Liver (tissue), 9 donors: ENCODE measurements around the gene RRM2. TPM values are rescaled to one million over a fixed set of nuclear protein-coding genes. Genes with fewer than 3 reads are reported as not detected.

Experiments used
- DNase-seq: peaks from one replicate; pipeline ENCODE4 v3.0.0-alpha.2; 2017; ENCODE audit warnings: low spot score
- H3K27ac ChIP-seq, 2 donors: one replicate each; pipeline ENCODE4 v1.7.0; 2013; ENCODE audit warnings: inconsistent platforms in 2 of 2, low read length in 2 of 2, control low read depth in 1 of 2, low read depth in 1 of 2, mild to moderate bottlenecking in 1 of 2
- H3K27me3 ChIP-seq, 4 donors: one replicate each; pipeline versions ENCODE4 v1.6.1 to v1.7.0; 2013; ENCODE audit warnings: low read length in 3 of 4, inconsistent platforms in 1 of 4, mild to moderate bottlenecking in 1 of 4, moderate library complexity in 1 of 4; ENCODE audit not compliant: control insufficient read depth in 4 of 4, insufficient read depth in 4 of 4
- H3K36me3 ChIP-seq, 4 donors: one replicate each; pipeline versions ENCODE4 v1.6.1 to v1.7.0; 2013; ENCODE audit warnings: low read length in 3 of 4, mild to moderate bottlenecking in 3 of 4, low read depth in 1 of 4, moderate library complexity in 1 of 4; ENCODE audit not compliant: control insufficient read depth in 4 of 4, insufficient read depth in 3 of 4
- H3K4me1 ChIP-seq, 4 donors: one replicate each; pipeline versions ENCODE4 v1.6.1 to v1.7.0; 2013; ENCODE audit warnings: low read length in 3 of 4, mild to moderate bottlenecking in 3 of 4, moderate library complexity in 1 of 4; ENCODE audit not compliant: control insufficient read depth in 4 of 4, insufficient read depth in 4 of 4
- H3K4me3 ChIP-seq, 3 donors: one replicate each; pipeline versions ENCODE4 v1.6.1 to v1.7.0; 2013; ENCODE audit warnings: low read length in 3 of 3, control low read depth in 1 of 3, low read depth in 1 of 3, mild to moderate bottlenecking in 1 of 3
- H3K9ac ChIP-seq, 2 donors: one replicate each; pipeline ENCODE4 v1.7.0; 2013; ENCODE audit warnings: low read length in 2 of 2, mild to moderate bottlenecking in 2 of 2, moderate library complexity in 2 of 2, control low read depth in 1 of 2, low read depth in 1 of 2
- H3K9me3 ChIP-seq, 4 donors: one replicate each; pipeline versions ENCODE4 v1.6.1 to v1.7.0; 2013; ENCODE audit warnings: low read length in 3 of 4; ENCODE audit not compliant: control insufficient read depth in 4 of 4
- ATF3 ChIP-seq: IDR thresholded peaks from 2 replicates; pipeline ENCODE4 v1.6.1; 2016; ENCODE audit warnings: antibody characterized with exemption
- CTCF ChIP-seq: fragments of 150-350 bp; IDR thresholded peaks from 2 replicates; pipeline ENCODE4 v1.5.1; 2017; ENCODE audit warnings: improper control_type of control experiment, low read depth, low read length; ENCODE audit not compliant: missing input control
- GABPA ChIP-seq, 2 donors: IDR thresholded peaks in 1 of 2; conservative IDR thresholded peaks in 1 of 2; 2 replicates each; pipeline ENCODE4 v1.6.1; 2016; ENCODE audit warnings: antibody characterized with exemption in 2 of 2, mild to moderate bottlenecking in 1 of 2, moderate library complexity in 1 of 2
- HNF4G ChIP-seq: IDR thresholded peaks from 2 replicates; pipeline ENCODE4 v1.6.1; 2016; ENCODE audit warnings: antibody characterized with exemption
- MAX ChIP-seq: IDR thresholded peaks from 2 replicates; pipeline ENCODE4 v1.6.1; 2016; ENCODE audit warnings: antibody characterized with exemption
- NR2F2 ChIP-seq: IDR thresholded peaks from 2 replicates; pipeline ENCODE4 v1.6.1; 2016; ENCODE audit warnings: antibody characterized with exemption
- RAD21 ChIP-seq, 2 donors: IDR thresholded peaks; 2 replicates each; pipeline ENCODE4 v1.6.1; 2016; ENCODE audit warnings: antibody characterized with exemption in 2 of 2, mild to moderate bottlenecking in 2 of 2
- REST ChIP-seq: IDR thresholded peaks from 2 replicates; pipeline ENCODE4 v1.6.1; 2016; ENCODE audit warnings: antibody characterized with exemption, mild to moderate bottlenecking
- SP1 ChIP-seq: IDR thresholded peaks from 2 replicates; pipeline ENCODE4 v1.6.1; 2018; ENCODE audit warnings: antibody characterized with exemption, mild to moderate bottlenecking
- TAF1 ChIP-seq: conservative IDR thresholded peaks from 2 replicates; pipeline ENCODE4 v1.6.1; 2016; ENCODE audit warnings: antibody characterized with exemption, mild to moderate bottlenecking
- YY1 ChIP-seq: IDR thresholded peaks from 2 replicates; pipeline ENCODE4 v1.6.1; 2016; ENCODE audit warnings: antibody characterized with exemption, mild to moderate bottlenecking
- ZBTB33 ChIP-seq: IDR thresholded peaks from 2 replicates; pipeline ENCODE4 v1.6.1; 2016; ENCODE audit warnings: antibody characterized with exemption
- WGBS: extraction: QIAGEN DNeasy Blood & Tissue Kit; methylation state at CpG from one replicate; pipeline ENCODE4 v1.1.7; 2013; 5-methylcytosine and 5-hydroxymethylcytosine counted together
- polyA plus RNA-seq, 2 donors: library from polyadenylated mRNA; stranded (reverse) in 1 of 2; unstranded in 1 of 2; fragments of 200-250 nt in 1 of 2; fragments of >200 nt in 1 of 2; fragmentation: Nextera tagmentation in 1 of 2; extraction: Ambion mirVana in 1 of 2; gene quantifications; one replicate each; pipeline versions ENCODE4 v1.2.1 to v1.2.3, GENCODE V29; 2013 to 2015
- total RNA-seq, 2 donors: library from RNA; depleted of rRNA; stranded (reverse); fragments of >200 nt; gene quantifications; one replicate each; pipeline ENCODE4 v1.2.3, GENCODE V29; 2014
- donor health status: healthy.
- donor health status: healthy.
- donor health status: healthy.
- donor health status: healthy.
- donor health status: healthy.

The RRM2 gene
- total and polyA plus RNA-seq, 4 donors: 3.9 to 124 (median 18.5) TPM

- H3K9ac ChIP-seq: no peak overlapping the region
- H3K4me1 ChIP-seq: peaks cover 0 to 3% (median 0%) of the 10 kb centered on the region in 4 donors
- no peak overlapping the region for H3K4me3 ChIP-seq
- no peak for DNase-seq
- TF ChIP-seq ATF3 (no peak), CTCF (no peak), MAX (no peak), TAF1 (no peak), RAD21 (IDR thresholded peaks at IDR 0.05) (no peak), SP1 (no peak), REST (no peak)
- no peaks in the 10 kb centered on the region for H3K9me3 ChIP-seq
- no peaks in the 10 kb centered on the region for H3K27me3 ChIP-seq
- H3K27ac ChIP-seq: no peak overlapping the region
- no peaks in the 10 kb centered on the region for H3K36me3 ChIP-seq
- WGBS: 86% methylated on average over 7 of the region's 7 CpGs
These were observed 13.8 kb downstream of the RRM2 start for GRCh38 chr2:10136101-10136934.

- no peaks in the 10 kb centered on the region for H3K27me3 ChIP-seq
- 89% methylated on average over 10 of the region's 10 CpGs for WGBS
- no peaks in the 10 kb centered on the region for H3K9me3 ChIP-seq
- peaks cover 0 to 4% (median 0%) of the 10 kb centered on the region in 4 donors for H3K4me1 ChIP-seq
- no peak for DNase-seq
- H3K36me3 ChIP-seq: no peaks in the 10 kb centered on the region
- H3K27ac ChIP-seq: no peak overlapping the region
- no peak overlapping the region for H3K9ac ChIP-seq
- H3K4me3 ChIP-seq: no peak overlapping the region
- TF ChIP-seq YY1 (no peak), ZBTB33 (no peak), HNF4G (no peak), NR2F2 (no peak), GABPA (IDR thresholded peaks at IDR 0.05 in 1 of 2, conservative IDR thresholded peaks at IDR 0.05 in 1 of 2) (no peak), RAD21 (IDR thresholded peaks at IDR 0.05) (no peak), MAX (no peak)
These were observed 14.7 kb downstream of the RRM2 start for GRCh38 chr2:10137053-10137843.
